Measurements from ENCODE around the gene POLA2.

POLA2 gene

GRCh38 chr11:65307298-65308229, 45.8 kb downstream of the POLA2 start:
- DNase-seq (ENCODE audit: low read depth in 3 of 3): no peak

GRCh38 chr11:65308281-65308891, 46.6 kb downstream of the POLA2 start:
- DNase-seq (ENCODE audit: low read depth in 3 of 3): no peak

- no peak for DNase-seq (ENCODE audit: low read depth in 3 of 3)
Measured at GRCh38 chr11:65309006-65309405, 47.2 kb downstream of the POLA2 start.

- DNase-seq (ENCODE audit: low read depth in 3 of 3): no peak
Measured at GRCh38 chr11:65310215-65310614, 48.5 kb downstream of the POLA2 start.

GRCh38 chr11:65310736-65311135, 49.0 kb downstream of the POLA2 start:
- DNase-seq (ENCODE audit: low read depth in 3 of 3): no peak

- DNase-seq (ENCODE audit: low read depth in 3 of 3): no peak
Measured at GRCh38 chr11:65311170-65311678, 49.5 kb downstream of the POLA2 start.

- DNase-seq (ENCODE audit: low read depth in 3 of 3): peak; percentile 56 to 71 (median 60)
Measured at GRCh38 chr11:65314501-65315203, 52.9 kb downstream of the POLA2 start, which contains the start of gene CDC42EP2. Gene CDC42EP2 (plus strand): TSS chr11:65314866. CDS start chr11:65320899, 6,033 bp downstream.

- DNase-seq (ENCODE audit: low read depth in 3 of 3): peak; percentile 65 to 81 (median 71)
Measured at GRCh38 chr11:65315204-65315865, 53.6 kb downstream of the POLA2 start.

GRCh38 chr11:65315866-65316226, 54.1 kb downstream of the POLA2 start:
- DNase-seq (ENCODE audit: low read depth in 3 of 3): no peak

GRCh38 chr11:65316227-65317024, 54.7 kb downstream of the POLA2 start:
- DNase-seq (ENCODE audit: low read depth in 3 of 3): no peak

- DNase-seq (ENCODE audit: low read depth in 3 of 3): no peak
Measured at GRCh38 chr11:65317025-65317786, 55.4 kb downstream of the POLA2 start.

GRCh38 chr11:65320386-65321075, 58.8 kb downstream of the POLA2 start:
- DNase-seq (ENCODE audit: low read depth in 3 of 3): no peak

- no peak for DNase-seq (ENCODE audit: low read depth in 3 of 3)
Measured at GRCh38 chr11:65321076-65321475, 59.3 kb downstream of the POLA2 start.

- no peak for DNase-seq (ENCODE audit: low read depth in 3 of 3)
Measured at GRCh38 chr11:65321828-65322485, 60.2 kb downstream of the POLA2 start.

- DNase-seq (ENCODE audit: low read depth in 3 of 3): no peak
Measured at GRCh38 chr11:65323813-65324212, 62.1 kb downstream of the POLA2 start.

GRCh38 chr11:65325435-65325834, 63.7 kb downstream of the POLA2 start:
- no peak for DNase-seq (ENCODE audit: low read depth in 3 of 3)

GRCh38 chr11:65327021-65327420, 65.3 kb downstream of the POLA2 start:
- DNase-seq (ENCODE audit: low read depth in 3 of 3): no peak

- DNase-seq (ENCODE audit: low read depth in 3 of 3): no peak
Measured at GRCh38 chr11:65329478-65329877, 67.7 kb downstream of the POLA2 start.

GRCh38 chr11:65329944-65330403, 68.2 kb downstream of the POLA2 start:
- peak; percentile 56 to 79 (median 58) for DNase-seq (ENCODE audit: low read depth in 3 of 3)
